ENCODE measurements around the gene TMTC1. TPM values are rescaled to one million over a fixed set of nuclear protein-coding genes. Genes with fewer than 3 reads are reported as not detected.

Gene TMTC1
- total RNA-seq, 1 donor from 2014 or later = 1.4 TPM

DNA sequence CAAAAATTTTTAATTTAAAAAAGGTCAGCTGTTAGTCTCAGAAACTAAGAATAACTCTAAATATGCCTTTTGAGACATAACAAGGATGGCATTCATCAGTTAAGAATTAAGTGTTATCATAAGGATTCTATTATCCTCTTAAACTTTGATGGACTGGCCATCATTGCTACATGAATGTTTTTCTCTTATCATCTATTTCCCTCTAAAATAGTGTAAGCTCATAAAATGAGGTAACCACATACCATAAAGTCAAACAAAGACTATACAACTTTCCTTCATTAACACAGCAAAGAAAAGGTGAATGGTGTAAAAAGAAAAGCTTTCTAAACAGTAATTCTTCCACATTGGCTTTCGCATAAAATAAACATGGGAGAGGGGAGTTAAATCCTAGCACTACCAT, 41.1 kb downstream of the TMTC1 start:
- peaks cover 16% of the 10 kb centered on the region for H3K4me1 Mint-ChIP-seq (ENCODE audit: low read depth, unreplicated experiment)
- no peak overlapping the region for H3K4me3 Mint-ChIP-seq (ENCODE audit: unreplicated experiment)
- TF ChIP-seq, protein P1, sequence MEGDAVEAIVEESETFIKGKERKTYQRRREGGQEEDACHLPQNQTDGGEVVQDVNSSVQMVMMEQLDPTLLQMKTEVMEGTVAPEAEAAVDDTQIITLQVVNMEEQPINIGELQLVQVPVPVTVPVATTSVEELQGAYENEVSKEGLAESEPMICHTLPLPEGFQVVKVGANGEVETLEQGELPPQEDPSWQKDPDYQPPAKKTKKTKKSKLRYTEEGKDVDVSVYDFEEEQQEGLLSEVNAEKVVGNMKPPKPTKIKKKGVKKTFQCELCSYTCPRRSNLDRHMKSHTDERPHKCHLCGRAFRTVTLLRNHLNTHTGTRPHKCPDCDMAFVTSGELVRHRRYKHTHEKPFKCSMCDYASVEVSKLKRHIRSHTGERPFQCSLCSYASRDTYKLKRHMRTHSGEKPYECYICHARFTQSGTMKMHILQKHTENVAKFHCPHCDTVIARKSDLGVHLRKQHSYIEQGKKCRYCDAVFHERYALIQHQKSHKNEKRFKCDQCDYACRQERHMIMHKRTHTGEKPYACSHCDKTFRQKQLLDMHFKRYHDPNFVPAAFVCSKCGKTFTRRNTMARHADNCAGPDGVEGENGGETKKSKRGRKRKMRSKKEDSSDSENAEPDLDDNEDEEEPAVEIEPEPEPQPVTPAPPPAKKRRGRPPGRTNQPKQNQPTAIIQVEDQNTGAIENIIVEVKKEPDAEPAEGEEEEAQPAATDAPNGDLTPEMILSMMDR (IDR thresholded peaks at IDR 0.05; ENCODE audit: partially characterized antibody, unreplicated experiment) = no peak
- H3K36me3 Mint-ChIP-seq (ENCODE audit: unreplicated experiment) = peaks cover 4% of the 10 kb centered on the region
- DNase-seq = no peak
- peaks cover 1% of the 10 kb centered on the region for H3K9me3 Mint-ChIP-seq (ENCODE audit: unreplicated experiment)
- peaks cover 3% of the 10 kb centered on the region for H3K27me3 Mint-ChIP-seq (ENCODE audit: unreplicated experiment)
- H3K27ac Mint-ChIP-seq (ENCODE audit: unreplicated experiment) = no peak overlapping the region

DNA sequence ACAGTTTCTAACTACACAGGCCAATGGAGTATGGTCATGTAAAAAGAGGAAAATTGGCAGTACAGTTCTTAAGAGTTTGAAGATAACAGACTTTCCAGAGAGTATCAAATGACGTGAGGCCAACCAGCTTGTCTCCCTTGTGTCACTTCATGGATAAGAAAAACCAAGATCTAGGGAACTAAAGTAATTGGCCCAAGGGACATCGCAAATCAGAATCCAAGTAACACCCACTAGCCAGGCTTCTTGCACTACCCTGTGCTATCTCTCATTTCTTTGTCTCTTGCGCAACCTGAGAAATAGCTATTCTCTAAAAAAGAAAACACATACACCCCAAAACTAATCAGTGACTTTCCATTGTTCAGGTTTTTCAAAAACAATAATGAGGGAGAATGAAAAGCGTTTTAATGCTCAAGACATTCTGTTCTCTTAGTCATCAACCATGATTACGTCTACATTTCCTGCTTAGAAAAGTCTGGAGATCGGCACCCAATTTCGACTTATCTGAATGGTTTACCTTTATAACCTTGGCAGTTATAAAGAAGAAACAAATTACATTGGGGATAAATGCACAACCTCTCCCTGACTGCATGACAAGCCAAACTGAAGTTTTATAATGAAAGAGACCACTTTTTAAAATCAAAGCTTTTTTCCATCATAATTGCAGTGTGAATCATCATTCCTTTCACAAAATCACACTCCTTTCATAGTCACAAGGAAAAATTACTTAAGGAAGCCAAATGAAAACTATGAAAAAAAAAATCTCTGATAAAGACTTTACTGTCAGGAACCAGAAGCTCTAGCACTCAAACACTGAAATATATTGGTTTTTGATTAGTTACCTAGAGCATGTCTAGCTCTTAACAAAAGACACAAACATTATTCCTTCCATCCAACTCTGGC, 42.1 kb downstream of the TMTC1 start:
- Mint-ChIP-seq H3K27me3 (ENCODE audit: unreplicated experiment) (peaks cover 3% of the 10 kb centered on the region), H3K9me3 (ENCODE audit: unreplicated experiment) (peaks cover 1% of the 10 kb centered on the region), H3K36me3 (ENCODE audit: unreplicated experiment) (peaks cover 4% of the 10 kb centered on the region), H3K4me1 (ENCODE audit: low read depth, unreplicated experiment) (peaks cover 16% of the 10 kb centered on the region), H3K4me3 (ENCODE audit: unreplicated experiment) (no peak overlapping the region), H3K27ac (ENCODE audit: unreplicated experiment) (no peak overlapping the region)
- DNase-seq = no peak
- TF ChIP-seq, protein P1 (IDR thresholded peaks at IDR 0.05; ENCODE audit: partially characterized antibody, unreplicated experiment) = no peak

DNA sequence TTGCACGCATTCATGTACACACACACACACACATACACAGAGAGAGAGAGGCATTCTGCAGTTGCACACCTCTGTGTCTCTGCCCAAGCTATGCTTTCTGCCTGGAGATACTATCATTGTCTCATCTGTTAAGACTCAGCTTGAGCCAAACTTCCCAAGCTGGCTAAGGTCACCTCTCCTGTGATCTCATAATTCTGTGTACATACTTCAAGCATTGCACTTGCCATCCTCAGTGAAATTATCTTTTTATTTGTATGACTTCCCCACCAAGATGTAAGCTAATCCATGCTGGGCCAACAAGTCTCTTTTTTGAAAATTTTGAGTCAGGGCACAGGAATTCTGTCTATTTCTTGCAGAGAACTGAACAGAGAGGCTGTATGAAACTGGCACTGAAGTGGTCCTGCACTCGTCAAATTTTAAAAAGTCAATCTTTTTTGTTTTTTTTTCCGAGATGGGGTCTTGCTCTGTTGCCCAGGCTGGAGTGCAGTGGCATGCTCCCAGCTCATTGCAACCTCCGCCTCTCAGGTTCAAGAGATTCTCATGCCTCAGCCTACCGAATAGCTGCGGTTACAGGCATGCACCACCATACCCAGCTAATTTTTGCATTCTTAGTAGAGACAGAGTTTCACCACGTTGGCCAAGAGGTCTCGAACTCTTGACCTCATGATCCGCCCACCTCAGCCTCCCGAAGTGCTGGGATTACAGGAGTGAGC, 44.3 kb downstream of the TMTC1 start:
- Mint-ChIP-seq H3K36me3 (ENCODE audit: unreplicated experiment) (peaks cover 4% of the 10 kb centered on the region), H3K4me3 (ENCODE audit: unreplicated experiment) (no peak overlapping the region)
- TF ChIP-seq, protein P1 (IDR thresholded peaks at IDR 0.05; ENCODE audit: partially characterized antibody, unreplicated experiment) = no peak

DNA sequence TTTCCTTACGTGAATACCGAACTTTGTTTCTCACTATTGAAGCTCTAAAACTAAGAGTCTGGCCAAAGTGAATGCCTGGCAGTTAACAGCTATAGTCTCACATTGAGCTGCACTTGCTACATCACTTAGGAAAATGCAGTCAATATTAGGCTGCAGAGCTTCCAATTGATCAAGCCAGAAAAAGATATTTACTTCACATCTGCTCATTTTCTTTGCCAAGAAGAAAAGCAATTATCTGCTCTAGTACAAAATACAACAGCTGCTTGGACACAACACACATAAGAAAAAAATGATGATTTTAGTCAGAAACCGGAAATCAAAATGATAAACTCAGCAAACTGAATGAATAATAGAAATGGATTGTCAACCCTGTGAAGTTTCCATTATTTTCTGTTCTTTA, 45.4 kb downstream of the TMTC1 start:
- DNase-seq = no peak

More for the DNA sequence above, 44.3 kb downstream of the TMTC1 start:
- no peak overlapping the region for H3K27ac Mint-ChIP-seq (ENCODE audit: unreplicated experiment)
- no peak for DNase-seq
- H3K4me1 Mint-ChIP-seq (ENCODE audit: low read depth, unreplicated experiment) = peaks cover 16% of the 10 kb centered on the region
- peaks cover 1% of the 10 kb centered on the region for H3K9me3 Mint-ChIP-seq (ENCODE audit: unreplicated experiment)
- H3K27me3 Mint-ChIP-seq (ENCODE audit: unreplicated experiment) = peaks cover 3% of the 10 kb centered on the region

More for the DNA sequence above, 45.4 kb downstream of the TMTC1 start:
- H3K36me3 Mint-ChIP-seq (ENCODE audit: unreplicated experiment) = peaks cover 4% of the 10 kb centered on the region
- H3K9me3 Mint-ChIP-seq (ENCODE audit: unreplicated experiment) = peaks cover 1% of the 10 kb centered on the region
- no peak overlapping the region for H3K4me3 Mint-ChIP-seq (ENCODE audit: unreplicated experiment)
- TF ChIP-seq, protein P1 (IDR thresholded peaks at IDR 0.05; ENCODE audit: partially characterized antibody, unreplicated experiment) = no peak
- H3K27ac Mint-ChIP-seq (ENCODE audit: unreplicated experiment) = no peak overlapping the region
- H3K4me1 Mint-ChIP-seq (ENCODE audit: low read depth, unreplicated experiment) = peaks cover 10% of the 10 kb centered on the region
- peaks cover 3% of the 10 kb centered on the region for H3K27me3 Mint-ChIP-seq (ENCODE audit: unreplicated experiment)

All from glutamatergic neuron (in vitro differentiated cells).